ENCODE results near the gene LGR6. TPM values are rescaled to one million over a fixed set of nuclear protein-coding genes. Genes with fewer than 3 reads are reported as not detected.

The LGR6 gene
- total and polyA plus RNA-seq, 12 donors, result 0.06 to 1.0 (median 0.18) TPM; not detected in 3

DNA sequence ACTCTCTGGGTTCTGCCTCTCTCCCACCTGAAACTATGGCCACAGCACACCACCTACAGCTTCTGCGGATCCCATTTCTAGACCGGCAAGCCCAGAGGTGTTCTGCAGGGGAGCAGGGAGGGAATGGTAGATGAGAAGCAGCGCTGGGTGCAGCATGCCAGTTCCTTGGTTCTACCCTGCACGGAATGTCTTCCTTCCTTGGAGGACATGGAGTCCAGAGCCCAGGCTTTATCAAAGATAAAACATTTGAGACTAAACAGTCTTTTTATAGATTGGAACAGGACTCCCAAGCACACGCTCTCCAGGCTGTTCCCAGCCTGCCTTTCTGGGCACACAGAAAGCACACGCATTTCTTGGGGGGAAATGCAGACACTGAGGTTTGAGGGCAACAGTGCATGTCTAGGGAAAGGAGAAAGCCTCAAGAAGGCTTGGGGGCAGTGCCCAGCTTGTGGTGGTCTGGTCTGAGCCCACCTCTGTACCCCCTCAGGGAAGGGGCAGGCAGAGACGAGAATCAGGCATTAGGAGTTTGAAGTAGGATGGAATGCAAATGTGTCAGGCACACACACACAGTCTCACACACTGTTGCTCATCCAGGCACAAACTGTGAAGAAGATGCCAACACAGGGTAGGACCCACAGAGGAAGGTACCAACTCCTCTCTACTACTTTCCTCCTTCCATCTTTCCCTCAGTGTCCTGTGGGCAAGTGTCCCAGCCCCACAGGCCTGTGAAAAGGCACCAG lies 29.7 kb downstream of the LGR6 start:
- intact Hi-C loops (cut with DNase I), result no loop called here
- no peaks in the 10 kb centered on the region for H3K4me1 ChIP-seq (replicated peaks in 1 of 2)
- TF ChIP-seq, protein P1, sequence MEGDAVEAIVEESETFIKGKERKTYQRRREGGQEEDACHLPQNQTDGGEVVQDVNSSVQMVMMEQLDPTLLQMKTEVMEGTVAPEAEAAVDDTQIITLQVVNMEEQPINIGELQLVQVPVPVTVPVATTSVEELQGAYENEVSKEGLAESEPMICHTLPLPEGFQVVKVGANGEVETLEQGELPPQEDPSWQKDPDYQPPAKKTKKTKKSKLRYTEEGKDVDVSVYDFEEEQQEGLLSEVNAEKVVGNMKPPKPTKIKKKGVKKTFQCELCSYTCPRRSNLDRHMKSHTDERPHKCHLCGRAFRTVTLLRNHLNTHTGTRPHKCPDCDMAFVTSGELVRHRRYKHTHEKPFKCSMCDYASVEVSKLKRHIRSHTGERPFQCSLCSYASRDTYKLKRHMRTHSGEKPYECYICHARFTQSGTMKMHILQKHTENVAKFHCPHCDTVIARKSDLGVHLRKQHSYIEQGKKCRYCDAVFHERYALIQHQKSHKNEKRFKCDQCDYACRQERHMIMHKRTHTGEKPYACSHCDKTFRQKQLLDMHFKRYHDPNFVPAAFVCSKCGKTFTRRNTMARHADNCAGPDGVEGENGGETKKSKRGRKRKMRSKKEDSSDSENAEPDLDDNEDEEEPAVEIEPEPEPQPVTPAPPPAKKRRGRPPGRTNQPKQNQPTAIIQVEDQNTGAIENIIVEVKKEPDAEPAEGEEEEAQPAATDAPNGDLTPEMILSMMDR (IDR thresholded peaks at IDR 0.05), result no peak
- no peak for TF ChIP-seq POLR2A (IDR thresholded peaks at IDR 0.05)
- no peak overlapping the region for H3K27ac ChIP-seq
- no peaks in the 10 kb centered on the region for H3K9me3 ChIP-seq (replicated peaks in 1 of 3)
- no peak for DNase-seq
- WGBS, 4 donors, result 81 to 90% (median 86%) methylated on average over 7 of the region's 7 CpGs
- no peaks in the 10 kb centered on the region for H3K36me3 ChIP-seq (replicated peaks in 1 of 2)
- H3K27me3 ChIP-seq, result peaks cover 8% of the 10 kb centered on the region
- H3K4me3 ChIP-seq, result no peak overlapping the region

DNA sequence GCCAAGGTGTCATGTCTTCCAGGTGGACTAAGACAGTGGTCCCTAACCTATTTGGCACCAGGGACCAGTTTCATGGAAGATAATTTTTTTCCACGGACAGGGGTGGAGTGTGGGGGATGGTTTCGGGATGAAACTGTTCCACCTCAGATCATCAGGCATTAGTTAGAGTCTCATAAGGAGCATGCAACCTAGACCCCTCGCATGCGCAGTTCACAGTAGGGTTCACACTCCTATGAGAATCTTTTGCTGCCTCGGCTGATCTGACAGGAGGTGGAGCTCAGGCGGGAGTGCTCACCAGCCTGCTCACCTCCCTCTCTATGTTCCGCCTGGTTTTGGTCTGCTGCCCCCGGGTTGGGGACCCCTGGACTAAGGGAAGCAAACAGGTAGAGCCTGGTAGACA lies 30.9 kb downstream of the LGR6 start:
- H3K4me1 ChIP-seq (replicated peaks in 1 of 2), result no peaks in the 10 kb centered on the region
- WGBS, 4 donors, result 85 to 88% (median 85%) methylated on average over 8 of the region's 8 CpGs
- H3K9me3 ChIP-seq (replicated peaks in 1 of 3), result no peaks in the 10 kb centered on the region
- no peak overlapping the region for H3K4me3 ChIP-seq
- TF ChIP-seq, protein P1 (IDR thresholded peaks at IDR 0.05), result no peak
- no peak for TF ChIP-seq POLR2A (IDR thresholded peaks at IDR 0.05)
- H3K36me3 ChIP-seq (replicated peaks in 1 of 2), result no peaks in the 10 kb centered on the region
- no peaks in the 10 kb centered on the region for H3K27me3 ChIP-seq
- H3K27ac ChIP-seq, result no peak overlapping the region
- no peak for DNase-seq
- intact Hi-C loops (cut with DNase I), result no loop called here

DNA sequence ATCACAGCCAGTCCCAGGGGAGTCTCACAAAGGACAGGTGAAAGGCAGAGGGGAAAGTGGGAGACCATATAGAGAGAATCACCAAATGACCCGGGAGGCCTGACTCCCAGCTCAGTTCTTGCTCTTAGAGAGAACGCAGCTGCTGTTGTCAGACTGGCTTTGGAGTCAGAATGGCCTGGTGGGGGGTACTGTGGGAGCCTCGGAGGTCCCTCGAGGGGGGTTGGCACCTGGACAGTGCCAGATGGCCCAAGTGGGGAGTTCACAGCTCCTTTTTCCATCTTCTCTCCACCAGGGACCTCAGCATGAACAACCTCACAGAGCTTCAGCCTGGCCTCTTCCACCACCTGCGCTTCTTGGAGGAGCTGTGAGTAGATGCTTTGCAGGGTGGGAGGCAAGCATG lies 31.5 kb downstream of the LGR6 start:
- no peaks in the 10 kb centered on the region for H3K36me3 ChIP-seq (replicated peaks in 1 of 2)
- intact Hi-C loops (cut with DNase I), result no loop called here
- H3K27me3 ChIP-seq, result no peaks in the 10 kb centered on the region
- no peak for DNase-seq
- no peaks in the 10 kb centered on the region for H3K9me3 ChIP-seq (replicated peaks in 1 of 3)
- H3K27ac ChIP-seq, result no peak overlapping the region
- TF ChIP-seq, protein P1 (IDR thresholded peaks at IDR 0.05), result no peak
- TF ChIP-seq POLR2A (IDR thresholded peaks at IDR 0.05), result no peak
- H3K4me1 ChIP-seq (replicated peaks in 1 of 2), result no peaks in the 10 kb centered on the region
- H3K4me3 ChIP-seq, result no peak overlapping the region
- 73 to 85% (median 84%) methylated on average over 4 to 5 of the region's 5 CpGs for WGBS, 4 donors

DNA sequence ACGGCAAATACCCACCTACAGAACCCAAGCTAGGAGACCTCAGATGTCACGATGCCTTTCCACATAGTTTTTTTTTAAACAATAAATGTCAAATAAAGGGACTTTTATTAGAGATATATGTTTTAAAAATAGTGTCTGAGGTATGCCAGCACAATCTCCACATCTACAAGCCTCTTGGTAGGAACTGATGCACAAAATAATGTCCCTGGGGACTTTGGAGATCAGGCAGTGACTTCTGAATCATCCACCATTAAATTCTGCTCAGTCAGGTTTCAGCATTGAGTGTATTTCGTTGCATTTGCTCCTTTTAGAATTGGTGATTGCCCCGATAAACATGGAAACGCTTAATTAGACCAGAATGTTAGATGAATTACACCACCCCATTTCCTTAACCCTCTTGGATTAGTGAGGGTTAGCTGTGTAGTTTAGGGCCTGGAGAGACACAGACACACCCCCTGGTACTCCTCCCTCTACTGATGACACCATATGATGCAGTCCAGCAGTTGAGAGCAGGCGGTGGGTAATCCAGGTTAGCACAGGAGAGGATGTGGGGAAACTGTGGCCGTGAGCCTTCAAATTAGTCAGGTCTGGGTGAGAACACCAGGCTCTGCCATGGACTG lies 33.6 kb downstream of the LGR6 start:
- H3K36me3 ChIP-seq (replicated peaks in 1 of 2), result no peaks in the 10 kb centered on the region
- no peak for DNase-seq
- no peaks in the 10 kb centered on the region for H3K4me1 ChIP-seq (replicated peaks in 1 of 2)
- no peaks in the 10 kb centered on the region for H3K27me3 ChIP-seq
- H3K27ac ChIP-seq, result no peak overlapping the region
- H3K4me3 ChIP-seq, result no peak overlapping the region
- TF ChIP-seq, protein P1 (IDR thresholded peaks at IDR 0.05), result no peak
- no peak for TF ChIP-seq POLR2A (IDR thresholded peaks at IDR 0.05)
- H3K9me3 ChIP-seq (replicated peaks in 1 of 3), result no peaks in the 10 kb centered on the region
- intact Hi-C loops (cut with DNase I), result no loop called here
- 83 to 93% (median 92%) methylated on average over 6 to 7 of the region's 7 CpGs for WGBS, 4 donors
